Right kidney (tissue), 1 donor: ENCODE measurements around the gene CLSTN3.
"Not testable (repeated sequence)": the region's sequence is repeated elsewhere in the genome, so short reads cannot be mapped to it uniquely, and the experiment has no call there.

Source experiments
- DNase-seq: peaks from one replicate; pipeline ENCODE4 v3.0.0-alpha.2; 2016

Gene CLSTN3

GRCh38 chr12:7102582-7102981 is 27.6 kb upstream of the CLSTN3 start:
- no peak for DNase-seq

- no peak for DNase-seq
These were observed 26.2 kb upstream of the CLSTN3 start for GRCh38 chr12:7103837-7104584.

- DNase-seq, result no peak
These were observed 24.1 kb upstream of the CLSTN3 start for GRCh38 chr12:7106082-7106481.

GRCh38 chr12:7107181-7107580 is 23.0 kb upstream of the CLSTN3 start:
- not testable (repeated sequence) for DNase-seq

- no peak for DNase-seq
These were observed 22.6 kb upstream of the CLSTN3 start for GRCh38 chr12:7107636-7108002.

GRCh38 chr12:7108003-7108795 is 22.0 kb upstream of the CLSTN3 start:
- peak; percentile 83 for DNase-seq

GRCh38 chr12:7108796-7109571 is 21.2 kb upstream of the CLSTN3 start, which contains the start of gene C1RL:
TSS of gene C1RL (minus strand) at chr12:7109214. CDS start at chr12:7109180, 34 bp downstream.
- DNase-seq, result peak; percentile 91

GRCh38 chr12:7109572-7109920 is 20.6 kb upstream of the CLSTN3 start:
- DNase-seq, result no peak

- no peak for DNase-seq
These were observed 19.5 kb upstream of the CLSTN3 start for GRCh38 chr12:7110661-7111060.

GRCh38 chr12:7112041-7112440 is 18.1 kb upstream of the CLSTN3 start:
- no peak for DNase-seq

- no peak for DNase-seq
These were observed 16.7 kb upstream of the CLSTN3 start for GRCh38 chr12:7113389-7113871.

- no peak for DNase-seq
These were observed 16.2 kb upstream of the CLSTN3 start for GRCh38 chr12:7114008-7114407.

- DNase-seq, result no peak
These were observed 15.3 kb upstream of the CLSTN3 start for GRCh38 chr12:7114851-7115250.

- DNase-seq, result no peak
These were observed 14.0 kb upstream of the CLSTN3 start for GRCh38 chr12:7116196-7116595.

GRCh38 chr12:7116916-7117315 is 13.3 kb upstream of the CLSTN3 start:
- DNase-seq, result no peak

GRCh38 chr12:7117670-7118069 is 12.5 kb upstream of the CLSTN3 start:
- DNase-seq, result no peak

- no peak for DNase-seq
These were observed 11.3 kb upstream of the CLSTN3 start for GRCh38 chr12:7118881-7119280.

GRCh38 chr12:7120166-7120565 is 10.0 kb upstream of the CLSTN3 start:
- DNase-seq, result no peak

- no peak for DNase-seq
These were observed 8.8 kb upstream of the CLSTN3 start for GRCh38 chr12:7121324-7121723.

- DNase-seq, result no peak
These were observed 7.1 kb upstream of the CLSTN3 start for GRCh38 chr12:7122811-7123769.

GRCh38 chr12:7123806-7124522 is 6.2 kb upstream of the CLSTN3 start:
- peak; percentile 59 for DNase-seq
